ENCODE measurements around the gene TVP23A. TPM values are rescaled to one million over a fixed set of nuclear protein-coding genes. Genes with fewer than 3 reads are reported as not detected.

Gene TVP23A
- polyA plus RNA-seq, 1 of the 3 experiments (the other 2 are of a cell fraction): 0.35 TPM

- H3K79me2 ChIP-seq (ENCODE audit: insufficient read depth): no peaks in the 10 kb centered on the region
- POLR2A ChIA-PET: no interaction called here
- no peaks in the 10 kb centered on the region for H3K36me3 ChIP-seq (replicated peaks in 1 of 2; ENCODE audit: control insufficient read depth in 1 of 2, insufficient read depth in 2 of 2, low read length in 1 of 2)
- no peak overlapping the region for H3K4me3 ChIP-seq (ENCODE audit: low read depth in 2 of 2, low read length in 1 of 2)
- no peak for DNase-seq
- no peak overlapping the region for H3K27ac ChIP-seq (ENCODE audit: low read depth in 2 of 2, low read length in 1 of 2)
- H3K4me1 ChIP-seq (ENCODE audit: control insufficient read depth in 1 of 2, insufficient read depth in 2 of 2, low read depth in 1 of 2, low read length in 1 of 2): peaks cover 0 to 9% of the 10 kb centered on the region in 2 experiments; a peak in 2 of 4 replicates
- no peaks in the 10 kb centered on the region for H4K20me1 ChIP-seq (ENCODE audit: insufficient read depth)
- no peak overlapping the region for H3K4me2 ChIP-seq
- H3K9me3 ChIP-seq: no peaks in the 10 kb centered on the region
- no peak for TF ChIP-seq FOXJ3 (CRISPR knock-in tag; IDR thresholded peaks at IDR 0.05)
- TF ChIP-seq CTCF (IDR thresholded peaks at IDR 0.05): no peak
- TF ChIP-seq FOSL2 (IDR thresholded peaks at IDR 0.05; ENCODE audit: borderline replicate concordance, low read depth): no peak
- TF ChIP-seq ELF1 (IDR thresholded peaks at IDR 0.05): no peak
- no peak for TF ChIP-seq RAD21 (IDR thresholded peaks at IDR 0.05; ENCODE audit: low read length)
- TF ChIP-seq MEF2A (IDR thresholded peaks at IDR 0.05; ENCODE audit: borderline replicate concordance, low read depth): no peak
- no peak for TF ChIP-seq GATA2 (CRISPR knock-in tag; IDR thresholded peaks at IDR 0.05)
- no peak for TF ChIP-seq POLR2AphosphoS5 (IDR thresholded peaks at IDR 0.05; ENCODE audit: low read depth, low read length)
- TF ChIP-seq REST (IDR thresholded peaks at IDR 0.05; ENCODE audit: low read depth, low read length): no peak
- no peak for TF ChIP-seq ZBTB33 (IDR thresholded peaks at IDR 0.05; ENCODE audit: borderline replicate concordance, low read depth)
- no peak for TF ChIP-seq IRF3 (IDR thresholded peaks at IDR 0.05; ENCODE audit: low read depth, low read length)
- TF ChIP-seq USF2 (IDR thresholded peaks at IDR 0.05; ENCODE audit: borderline replicate concordance, low read depth, low read length): no peak
- TF ChIP-seq NFIC (IDR thresholded peaks at IDR 0.05; ENCODE audit: borderline replicate concordance): no peak
- H3K9ac ChIP-seq: no peak overlapping the region
- H3K9me2 ChIP-seq: no peaks in the 10 kb centered on the region
- 70% methylated on average over 5 of the region's 6 CpGs for WGBS (ENCODE audit: low lambda C conversion rate)
- no peak overlapping the region for H2AFZ ChIP-seq (ENCODE audit: low read depth)
- peaks cover 10% of the 10 kb centered on the region for H3F3A ChIP-seq (replicated peaks; ENCODE audit: insufficient read depth)
- CTCF ChIA-PET: no interaction called here
- H3K27me3 ChIP-seq (ENCODE audit: insufficient read depth): no peaks in the 10 kb centered on the region
These were observed 41.1 kb upstream of the TVP23A start for GRCh38 chr16:10859658-10860057.
